ENCODE data around the gene PDCD11.
A peak's percentile ranks its signal among the peaks of the same experiment; 100 is the strongest.
"Not testable (repeated sequence)": the region's sequence is repeated elsewhere in the genome, so short reads cannot be mapped to it uniquely, and the experiment has no call there.

PDCD11 gene

GRCh38 chr10:103473261-103473671 is 76.8 kb downstream of the PDCD11 start:
- no peak for DNase-seq (ENCODE audit: low read depth)

GRCh38 chr10:103474077-103474476 is 77.7 kb downstream of the PDCD11 start:
- no peak for DNase-seq (ENCODE audit: low read depth)

- no peak for DNase-seq (ENCODE audit: low read depth)
Observed at GRCh38 chr10:103475437-103475836, 79.0 kb downstream of the PDCD11 start.

GRCh38 chr10:103476046-103476768 is 79.8 kb downstream of the PDCD11 start:
- DNase-seq (ENCODE audit: low read depth): no peak

- no peak for DNase-seq (ENCODE audit: low read depth)
Observed at GRCh38 chr10:103478671-103479070, 82.2 kb downstream of the PDCD11 start.

- DNase-seq (ENCODE audit: low read depth): no peak
Observed at GRCh38 chr10:103479135-103479534, 82.7 kb downstream of the PDCD11 start, which contains the start of gene CALHM3. CALHM3 (minus strand) TSS chr10:103479240; CDS start chr10:103479032, 208 bp downstream.

- DNase-seq (ENCODE audit: low read depth): no peak
Observed at GRCh38 chr10:103480521-103480920, 84.1 kb downstream of the PDCD11 start.

GRCh38 chr10:103481974-103482531 is 85.6 kb downstream of the PDCD11 start:
- DNase-seq (ENCODE audit: low read depth): no peak

GRCh38 chr10:103486635-103487409 is 90.4 kb downstream of the PDCD11 start:
- not testable (repeated sequence) for DNase-seq (ENCODE audit: low read depth)

- no peak for DNase-seq (ENCODE audit: low read depth)
Observed at GRCh38 chr10:103487410-103487708, 90.9 kb downstream of the PDCD11 start.

GRCh38 chr10:103490986-103491314 is 94.5 kb downstream of the PDCD11 start:
- DNase-seq (ENCODE audit: low read depth): no peak

GRCh38 chr10:103491729-103492364 is 95.4 kb downstream of the PDCD11 start:
- no peak for DNase-seq (ENCODE audit: low read depth)

GRCh38 chr10:103492655-103493261 is 96.3 kb downstream of the PDCD11 start:
- DNase-seq (ENCODE audit: low read depth): no peak

- peak; percentile 13 for DNase-seq (ENCODE audit: low read depth)
Observed at GRCh38 chr10:103493362-103493915, 97.0 kb downstream of the PDCD11 start, which contains the start of gene NEURL1. NEURL1 (plus strand) TSS chr10:103493705; CDS start chr10:103494388, 683 bp downstream.

- DNase-seq (ENCODE audit: low read depth): no peak
Observed at GRCh38 chr10:103493916-103494877, 97.8 kb downstream of the PDCD11 start.

GRCh38 chr10:103495321-103495720 is 98.9 kb downstream of the PDCD11 start:
- DNase-seq (ENCODE audit: low read depth): no peak
